ENCODE results near the gene DYNLT5. TPM values are rescaled to one million over a fixed set of nuclear protein-coding genes. Genes with fewer than 3 reads are reported as not detected.

The DYNLT5 gene
- total RNA-seq, 1 donor, result 1.4 TPM

GRCh38 chr1:66729119-66729518, 23.1 kb upstream of the DYNLT5 start:
- peak overlapping the region; percentile 5 for H2AFZ ChIP-seq (ENCODE audit: low read length)
- no peak for DNase-seq (ENCODE audit: insufficient read length, low spot score, missing footprints)

GRCh38 chr1:66729523-66729922, 22.7 kb upstream of the DYNLT5 start:
- no peak overlapping the region for H3K4me2 ChIP-seq (ENCODE audit: insufficient read depth, low read length)
- TF ChIP-seq CTCF (IDR thresholded peaks at IDR 0.05; ENCODE audit: extremely low read depth, low read depth, low read length), result no peak
- no peaks in the 10 kb centered on the region for H3K9me3 ChIP-seq (ENCODE audit: low read depth, low read length)
- no peaks in the 10 kb centered on the region for H3K36me3 ChIP-seq (ENCODE audit: insufficient read depth, low read length)
- H3K27ac ChIP-seq (ENCODE audit: low read depth, low read length), result no peak overlapping the region
- no peaks in the 10 kb centered on the region for H3K27me3 ChIP-seq (ENCODE audit: insufficient read depth, low read length)
- no peaks in the 10 kb centered on the region for H4K20me1 ChIP-seq (ENCODE audit: insufficient read depth, low read length)
- peak overlapping the region; percentile 5 for H2AFZ ChIP-seq (ENCODE audit: low read length)
- H3K4me3 ChIP-seq (ENCODE audit: insufficient read depth, low read length), result no peak overlapping the region
- no peak for DNase-seq (ENCODE audit: insufficient read length, low spot score, missing footprints)
- H3K79me2 ChIP-seq (ENCODE audit: insufficient read depth, low read length), result no peaks in the 10 kb centered on the region
- peaks cover 30% of the 10 kb centered on the region for H3K4me1 ChIP-seq (ENCODE audit: insufficient read depth, low read length)

More at GRCh38 chr1:66729119-66729518, 23.1 kb upstream of the DYNLT5 start:
- Histone ChIP-seq H3K9me3 (ENCODE audit: low read depth, low read length) (no peaks in the 10 kb centered on the region), H3K4me2 (ENCODE audit: insufficient read depth, low read length) (no peak overlapping the region), H3K4me3 (ENCODE audit: insufficient read depth, low read length) (no peak overlapping the region), H4K20me1 (ENCODE audit: insufficient read depth, low read length) (no peaks in the 10 kb centered on the region), H3K27ac (ENCODE audit: low read depth, low read length) (no peak overlapping the region), H3K36me3 (ENCODE audit: insufficient read depth, low read length) (no peaks in the 10 kb centered on the region), H3K4me1 (ENCODE audit: insufficient read depth, low read length) (peaks cover 32% of the 10 kb centered on the region), H3K79me2 (ENCODE audit: insufficient read depth, low read length) (no peaks in the 10 kb centered on the region), H3K27me3 (ENCODE audit: insufficient read depth, low read length) (no peaks in the 10 kb centered on the region)
- TF ChIP-seq CTCF (IDR thresholded peaks at IDR 0.05; ENCODE audit: extremely low read depth, low read depth, low read length), result no peak

- Histone ChIP-seq H3K4me1 (ENCODE audit: insufficient read depth, low read length) (peaks cover 27% of the 10 kb centered on the region), H3K27me3 (ENCODE audit: insufficient read depth, low read length) (no peaks in the 10 kb centered on the region), H3K4me2 (ENCODE audit: insufficient read depth, low read length) (no peak overlapping the region), H3K79me2 (ENCODE audit: insufficient read depth, low read length) (no peaks in the 10 kb centered on the region), H3K27ac (ENCODE audit: low read depth, low read length) (no peak overlapping the region), H2AFZ (ENCODE audit: low read length) (no peak overlapping the region), H3K36me3 (ENCODE audit: insufficient read depth, low read length) (no peaks in the 10 kb centered on the region), H3K4me3 (ENCODE audit: insufficient read depth, low read length) (no peak overlapping the region), H4K20me1 (ENCODE audit: insufficient read depth, low read length) (no peaks in the 10 kb centered on the region), H3K9me3 (ENCODE audit: low read depth, low read length) (no peaks in the 10 kb centered on the region)
- TF ChIP-seq CTCF (IDR thresholded peaks at IDR 0.05; ENCODE audit: extremely low read depth, low read depth, low read length), result no peak
- DNase-seq (ENCODE audit: insufficient read length, low spot score, missing footprints), result no peak
Measured at GRCh38 chr1:66730462-66730861, 21.8 kb upstream of the DYNLT5 start.

- no peak for TF ChIP-seq CTCF (IDR thresholded peaks at IDR 0.05; ENCODE audit: extremely low read depth, low read depth, low read length)
- H3K79me2 ChIP-seq (ENCODE audit: insufficient read depth, low read length), result no peaks in the 10 kb centered on the region
- H3K4me3 ChIP-seq (ENCODE audit: insufficient read depth, low read length), result no peak overlapping the region
- no peak overlapping the region for H3K4me2 ChIP-seq (ENCODE audit: insufficient read depth, low read length)
- peaks cover 23% of the 10 kb centered on the region for H3K4me1 ChIP-seq (ENCODE audit: insufficient read depth, low read length)
- no peaks in the 10 kb centered on the region for H4K20me1 ChIP-seq (ENCODE audit: insufficient read depth, low read length)
- no peak for DNase-seq (ENCODE audit: insufficient read length, low spot score, missing footprints)
- no peak overlapping the region for H3K27ac ChIP-seq (ENCODE audit: low read depth, low read length)
- H2AFZ ChIP-seq (ENCODE audit: low read length), result no peak overlapping the region
- no peaks in the 10 kb centered on the region for H3K27me3 ChIP-seq (ENCODE audit: insufficient read depth, low read length)
- H3K9me3 ChIP-seq (ENCODE audit: low read depth, low read length), result no peaks in the 10 kb centered on the region
- H3K36me3 ChIP-seq (ENCODE audit: insufficient read depth, low read length), result no peaks in the 10 kb centered on the region
Measured at GRCh38 chr1:66731170-66731865, 20.9 kb upstream of the DYNLT5 start.
